ENCODE results near the gene CDK19. TPM values are rescaled to one million over a fixed set of nuclear protein-coding genes. Genes with fewer than 3 reads are reported as not detected.
"Not testable (repeated sequence)": the region's sequence is repeated elsewhere in the genome, so short reads cannot be mapped to it uniquely, and the experiment has no call there.

Gene CDK19
- polyA plus RNA-seq, 1 donor from 2014 or later: 40.7 TPM

- no peak overlapping the region for H2AFZ ChIP-seq (ENCODE audit: low read depth, low read length)
- no peak overlapping the region for H3K9ac ChIP-seq (ENCODE audit: low read length)
- H3K9me3 ChIP-seq (ENCODE audit: low read length): no peaks in the 10 kb centered on the region
- no peak overlapping the region for H3K27ac ChIP-seq (ENCODE audit: low read length)
- no peaks in the 10 kb centered on the region for H3F3A ChIP-seq (ENCODE audit: insufficient read depth, low read length, poor library complexity, severe bottlenecking)
- no peaks in the 10 kb centered on the region for H3K9me2 ChIP-seq (ENCODE audit: insufficient read depth, low read length)
- TF ChIP-seq POLR2AphosphoS5 (IDR thresholded peaks at IDR 0.05) (no peak), CTCF (IDR thresholded peaks at IDR 0.05; ENCODE audit: poor library complexity, severe bottlenecking) (no peak), RAD21 (conservative IDR thresholded peaks at IDR 0.05) (no peak), REST (IDR thresholded peaks at IDR 0.05; ENCODE audit: borderline replicate concordance) (no peak), EZH2 (IDR thresholded peaks at IDR 0.05; ENCODE audit: borderline replicate concordance, insufficient read depth, low read length, poor library complexity, severe bottlenecking) (no peak), SMC3 (conservative IDR thresholded peaks at IDR 0.05; ENCODE audit: poor library complexity) (no peak), EP300 (conservative IDR thresholded peaks at IDR 0.05; ENCODE audit: poor library complexity, severe bottlenecking) (no peak), TAF1 (IDR thresholded peaks at IDR 0.05; ENCODE audit: low read depth) (no peak), MXI1 (conservative IDR thresholded peaks at IDR 0.05; ENCODE audit: poor library complexity, severe bottlenecking) (no peak)
- H3K4me2 ChIP-seq (ENCODE audit: low read length): no peak overlapping the region
- no peaks in the 10 kb centered on the region for H3K36me3 ChIP-seq (ENCODE audit: insufficient read depth, low read length)
- no peaks in the 10 kb centered on the region for H3K27me3 ChIP-seq (ENCODE audit: insufficient read depth, low read depth, low read length)
- no peaks in the 10 kb centered on the region for H4K20me1 ChIP-seq (ENCODE audit: insufficient read depth)
- H3K4me3 ChIP-seq (ENCODE audit: low read length): no peak overlapping the region
- H3K79me2 ChIP-seq (replicated peaks; ENCODE audit: insufficient read depth, low read length): no peaks in the 10 kb centered on the region
Observed at GRCh38 chr6:110720066-110720465, 95.2 kb downstream of the CDK19 start.

- not testable (repeated sequence) for H3K27me3 ChIP-seq (ENCODE audit: insufficient read depth, low read depth, low read length); H4K20me1 ChIP-seq (ENCODE audit: insufficient read depth); H3K9ac ChIP-seq (ENCODE audit: low read length); H3F3A ChIP-seq (ENCODE audit: insufficient read depth, low read length, poor library complexity, severe bottlenecking); H3K79me2 ChIP-seq (replicated peaks; ENCODE audit: insufficient read depth, low read length); H2AFZ ChIP-seq (ENCODE audit: low read depth, low read length); H3K4me3 ChIP-seq (ENCODE audit: low read length); H3K36me3 ChIP-seq (ENCODE audit: insufficient read depth, low read length); H3K9me3 ChIP-seq (ENCODE audit: low read length); H3K27ac ChIP-seq (ENCODE audit: low read length); H3K9me2 ChIP-seq (ENCODE audit: insufficient read depth, low read length); H3K4me2 ChIP-seq (ENCODE audit: low read length)
Observed at GRCh38 chr6:110719601-110720000, 95.7 kb downstream of the CDK19 start.

GRCh38 chr6:110714143-110714542, 101.1 kb downstream of the CDK19 start:
- Histone ChIP-seq H3K9me3 (ENCODE audit: low read length) (no peaks in the 10 kb centered on the region), H3K4me2 (ENCODE audit: low read length) (no peak overlapping the region), H2AFZ (ENCODE audit: low read depth, low read length) (no peak overlapping the region), H3K36me3 (ENCODE audit: insufficient read depth, low read length) (no peaks in the 10 kb centered on the region), H3K9me2 (ENCODE audit: insufficient read depth, low read length) (no peaks in the 10 kb centered on the region), H3K79me2 (replicated peaks; ENCODE audit: insufficient read depth, low read length) (no peaks in the 10 kb centered on the region), H3F3A (ENCODE audit: insufficient read depth, low read length, poor library complexity, severe bottlenecking) (no peaks in the 10 kb centered on the region), H3K9ac (ENCODE audit: low read length) (no peak overlapping the region), H3K27me3 (ENCODE audit: insufficient read depth, low read depth, low read length) (no peaks in the 10 kb centered on the region), H4K20me1 (ENCODE audit: insufficient read depth) (no peaks in the 10 kb centered on the region), H3K4me3 (ENCODE audit: low read length) (no peak overlapping the region), H3K27ac (ENCODE audit: low read length) (no peak overlapping the region)
- no peak for TF ChIP-seq SMC3 (conservative IDR thresholded peaks at IDR 0.05; ENCODE audit: poor library complexity)
- no peak for TF ChIP-seq TAF1 (IDR thresholded peaks at IDR 0.05; ENCODE audit: low read depth)
- no peak for TF ChIP-seq MXI1 (conservative IDR thresholded peaks at IDR 0.05; ENCODE audit: poor library complexity, severe bottlenecking)
- no peak for TF ChIP-seq POLR2AphosphoS5 (IDR thresholded peaks at IDR 0.05)
- no peak for TF ChIP-seq EZH2 (IDR thresholded peaks at IDR 0.05; ENCODE audit: borderline replicate concordance, insufficient read depth, low read length, poor library complexity, severe bottlenecking)
- no peak for TF ChIP-seq REST (IDR thresholded peaks at IDR 0.05; ENCODE audit: borderline replicate concordance)
- TF ChIP-seq CTCF (IDR thresholded peaks at IDR 0.05; ENCODE audit: poor library complexity, severe bottlenecking): no peak
- no peak for TF ChIP-seq EP300 (conservative IDR thresholded peaks at IDR 0.05; ENCODE audit: poor library complexity, severe bottlenecking)
- TF ChIP-seq RAD21 (conservative IDR thresholded peaks at IDR 0.05): no peak

Data from neural cell (in vitro differentiated cells).